Stimulated activated CD8-positive, alpha-beta memory T cell treated with anti-CD3 and anti-CD28 coated beads, Interleukin-2, amount 100 ng/mL, for 1 hour (primary cell): Measurements from ENCODE around the gene RAB40B.
"Not testable (repeated sequence)": the region's sequence is repeated elsewhere in the genome, so short reads cannot be mapped to it uniquely, and the experiment has no call there.

Source experiments
- DNase-seq, 2 donors: peaks; one replicate each; pipeline ENCODE4 v3.0.0-alpha.2; 2020; ENCODE audit warnings: low read depth in 2 of 2

The RAB40B gene, protein sequence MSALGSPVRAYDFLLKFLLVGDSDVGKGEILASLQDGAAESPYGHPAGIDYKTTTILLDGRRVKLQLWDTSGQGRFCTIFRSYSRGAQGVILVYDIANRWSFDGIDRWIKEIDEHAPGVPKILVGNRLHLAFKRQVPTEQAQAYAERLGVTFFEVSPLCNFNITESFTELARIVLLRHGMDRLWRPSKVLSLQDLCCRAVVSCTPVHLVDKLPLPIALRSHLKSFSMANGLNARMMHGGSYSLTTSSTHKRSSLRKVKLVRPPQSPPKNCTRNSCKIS

DNA sequence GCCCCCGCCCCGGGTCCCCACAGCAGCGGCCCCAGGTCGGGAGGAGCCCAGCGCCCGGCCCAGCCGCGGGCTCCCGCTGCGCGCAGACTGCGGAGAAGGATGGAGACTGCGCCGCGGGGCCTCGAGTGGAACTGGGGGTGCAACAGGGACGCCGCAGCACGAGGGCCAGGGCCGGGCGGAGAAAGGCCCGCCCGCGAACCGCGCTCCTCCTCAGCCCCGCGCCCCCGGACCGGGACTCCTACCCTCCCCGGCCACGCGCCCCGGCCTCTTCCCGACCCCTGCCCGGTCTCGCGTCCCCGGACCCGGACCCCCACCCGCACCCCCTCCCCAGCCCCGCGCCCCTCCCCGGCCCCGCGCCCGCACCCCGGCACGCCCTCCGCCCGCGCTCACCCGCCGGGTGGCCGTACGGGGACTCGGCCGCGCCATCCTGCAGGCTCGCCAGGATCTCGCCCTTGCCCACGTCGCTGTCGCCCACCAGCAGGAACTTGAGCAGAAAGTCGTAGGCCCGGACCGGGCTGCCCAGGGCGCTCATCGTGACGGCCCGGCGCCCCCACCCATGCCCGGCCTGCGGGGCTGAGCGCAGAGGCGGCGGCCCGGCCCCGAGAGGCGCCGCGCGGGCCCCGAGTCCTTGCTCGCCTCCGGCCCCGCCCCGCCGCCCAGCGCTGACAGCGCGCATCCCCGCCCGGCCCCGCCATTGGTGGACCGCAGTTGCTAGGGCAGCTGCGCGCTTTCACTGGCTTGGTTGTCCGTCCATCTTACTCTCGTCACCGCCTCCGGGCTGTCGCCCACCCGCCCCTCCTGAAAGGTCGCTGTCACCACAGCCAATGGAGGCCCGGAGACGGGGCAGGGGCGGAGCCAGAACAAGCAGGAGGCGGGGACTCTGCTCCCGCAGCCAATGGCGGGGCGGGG lies at the start of gene RAB40B:
RAB40B (minus strand) TSS at position 634 of the 909 bp plus-strand sequence; CDS start at position 532, 102 bp downstream.
- peak; percentile 97 to 98 for DNase-seq

- DNase-seq, result no peak
Observed at GRCh38 chr17:82745524-82745923, 47.0 kb upstream of the RAB40B start.

GRCh38 chr17:82744736-82745135 lies 46.2 kb upstream of the RAB40B start:
- DNase-seq, result not testable (repeated sequence)

- no peak for DNase-seq
Observed at GRCh38 chr17:82743344-82744219, 45.1 kb upstream of the RAB40B start.

- no peak for DNase-seq
Observed at GRCh38 chr17:82740906-82741759, 42.6 kb upstream of the RAB40B start.

GRCh38 chr17:82737967-82738877 lies 39.7 kb upstream of the RAB40B start:
- DNase-seq, result no peak

DNA sequence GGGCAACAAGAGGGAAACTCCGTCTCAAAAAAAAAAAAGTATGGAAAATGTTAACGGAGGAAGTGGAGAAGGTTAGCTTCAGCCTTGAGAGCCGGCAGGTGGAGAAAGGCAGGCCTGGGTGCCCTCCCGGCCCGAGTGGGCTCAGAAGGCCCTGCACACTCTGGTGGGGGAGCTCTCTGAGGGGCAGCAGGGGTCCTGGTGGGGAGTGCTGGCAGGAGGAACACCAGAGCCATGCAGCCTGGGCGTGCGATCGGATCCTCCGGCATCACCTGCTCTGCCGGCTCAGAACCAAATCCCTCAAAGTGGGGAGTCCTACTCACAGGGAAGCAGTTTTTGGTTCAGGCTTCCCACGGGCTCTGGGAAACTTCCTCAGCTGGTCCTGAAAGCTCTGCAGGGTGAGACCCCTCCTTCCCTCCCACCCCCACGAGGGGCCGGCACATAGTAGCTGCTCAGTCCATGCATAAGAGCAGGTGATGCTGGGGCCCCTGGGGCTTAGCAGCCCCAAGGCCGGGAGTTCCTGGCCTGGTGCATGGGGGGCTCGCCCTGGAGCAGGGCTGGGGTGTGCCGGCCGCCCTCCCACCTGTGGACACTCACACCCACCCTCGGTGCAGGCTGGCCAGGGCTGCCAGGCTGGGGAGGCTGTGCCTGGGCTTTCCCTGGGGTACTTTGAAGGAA lies 38.1 kb upstream of the RAB40B start:
- DNase-seq, result no peak

DNA sequence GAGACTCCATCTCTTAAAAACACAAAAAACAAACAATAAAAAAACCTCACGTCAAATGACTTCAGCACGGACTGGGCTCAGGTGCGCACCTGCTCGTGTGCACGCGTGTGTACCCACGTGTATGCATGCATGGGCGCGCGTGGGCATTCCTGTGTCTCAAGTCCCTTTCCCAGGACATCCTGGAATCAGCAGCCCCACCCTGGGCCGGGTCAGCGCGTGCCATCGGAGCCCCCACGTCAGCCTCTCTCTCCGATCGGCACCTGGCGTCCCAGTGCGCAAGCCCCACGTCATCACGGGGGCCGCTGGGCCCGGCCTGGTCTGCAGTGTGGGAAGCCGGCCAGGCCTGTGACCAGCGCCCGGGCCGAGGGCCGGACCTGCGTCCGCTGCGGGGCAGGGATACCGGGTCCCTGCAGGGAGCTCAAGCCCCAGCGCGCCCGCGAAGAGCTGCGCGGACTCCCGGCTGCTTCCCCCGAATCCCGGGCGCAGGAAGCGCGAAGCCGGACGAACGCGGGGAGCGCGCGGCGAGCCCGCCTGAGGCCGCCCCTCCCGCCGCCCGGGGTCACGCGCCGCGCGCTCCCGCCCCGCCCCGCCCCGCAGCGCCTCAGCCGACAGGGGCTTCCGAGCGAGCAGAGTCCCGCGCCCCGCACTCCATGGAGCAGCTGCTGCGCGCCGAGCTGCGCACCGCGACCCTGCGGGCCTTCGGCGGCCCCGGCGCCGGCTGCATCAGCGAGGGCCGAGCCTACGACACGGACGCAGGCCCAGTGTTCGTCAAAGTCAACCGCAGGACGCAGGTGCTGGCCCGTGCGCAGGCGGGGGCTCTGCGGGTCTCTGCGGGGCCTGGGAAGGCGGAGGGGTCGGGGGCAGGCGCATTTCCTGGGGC lies 36.7 kb upstream of the RAB40B start, which contains the start of gene FN3K:
FN3K (plus strand) TSS at position 629 of the 880 bp plus-strand sequence; CDS start at position 651, 22 bp downstream.
- DNase-seq, result no peak

DNA sequence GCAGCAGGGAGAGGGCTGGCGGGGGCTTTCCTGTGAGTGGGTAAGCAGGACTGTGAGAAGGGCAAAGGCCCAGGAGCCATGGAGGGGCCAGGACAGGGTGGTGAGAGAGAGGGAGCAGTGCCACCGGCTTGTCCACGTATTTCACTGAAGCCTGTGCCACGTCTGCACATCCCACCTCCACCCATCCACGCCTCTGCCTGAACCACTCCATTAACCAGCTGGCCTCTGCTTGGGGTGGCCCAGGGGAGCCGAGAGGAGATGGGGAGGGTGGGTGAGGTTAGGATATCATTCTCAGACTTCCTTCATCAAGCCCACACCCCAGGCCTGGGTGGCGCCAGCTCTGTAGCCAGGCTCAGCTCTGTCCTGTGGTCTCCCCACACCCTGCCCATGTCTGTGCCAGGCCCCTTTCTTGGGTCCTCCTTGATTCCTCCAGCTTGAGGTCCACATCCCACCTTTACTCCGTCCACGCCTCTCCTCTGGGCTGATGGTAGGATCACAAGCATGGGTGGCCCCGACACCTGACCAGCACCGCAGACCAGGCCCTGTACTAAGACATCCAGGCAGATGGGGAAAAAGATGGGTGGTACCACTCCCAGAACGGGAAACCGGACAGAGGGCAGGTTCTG lies 33.7 kb upstream of the RAB40B start:
- DNase-seq, result no peak

DNA sequence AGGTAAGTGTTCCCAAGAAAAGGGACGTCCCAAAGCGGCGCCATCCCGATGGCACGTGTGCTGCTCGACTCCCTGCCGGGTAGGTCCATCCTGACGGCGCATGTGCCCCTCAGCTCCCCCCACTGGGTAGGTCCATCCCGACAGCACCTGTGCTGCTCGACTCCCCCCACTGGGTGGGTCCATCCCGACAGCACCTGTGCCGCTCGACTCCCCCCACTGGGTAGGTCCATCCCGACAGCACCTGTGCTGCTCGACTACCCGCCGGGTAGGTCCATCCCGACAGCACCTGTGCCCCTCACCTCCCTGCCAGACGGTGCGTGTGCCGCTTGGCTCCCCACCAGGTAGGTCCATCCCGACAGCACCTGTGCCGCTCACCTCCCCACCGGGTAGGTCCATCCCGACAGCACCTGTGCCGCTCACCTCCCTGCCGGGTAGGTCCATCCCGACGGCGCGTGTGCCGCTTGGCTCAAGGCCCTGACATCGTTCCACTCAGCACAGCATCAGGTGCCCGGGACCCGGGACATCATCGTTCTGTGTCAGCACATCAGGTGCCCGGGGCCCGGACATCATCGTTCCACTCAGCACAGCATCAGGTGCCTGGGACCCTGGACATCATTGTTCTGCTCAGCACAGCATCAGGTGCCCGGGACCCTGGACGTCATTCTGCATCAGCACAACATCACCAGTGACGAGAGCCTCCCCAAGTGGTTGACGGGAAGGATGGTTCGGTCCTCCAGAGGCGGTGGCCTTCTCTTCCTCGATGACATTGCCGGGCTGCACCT lies 31.2 kb upstream of the RAB40B start:
- DNase-seq, result no peak

GRCh38 chr17:82726427-82726826 lies 27.9 kb upstream of the RAB40B start:
- DNase-seq, result no peak

DNA sequence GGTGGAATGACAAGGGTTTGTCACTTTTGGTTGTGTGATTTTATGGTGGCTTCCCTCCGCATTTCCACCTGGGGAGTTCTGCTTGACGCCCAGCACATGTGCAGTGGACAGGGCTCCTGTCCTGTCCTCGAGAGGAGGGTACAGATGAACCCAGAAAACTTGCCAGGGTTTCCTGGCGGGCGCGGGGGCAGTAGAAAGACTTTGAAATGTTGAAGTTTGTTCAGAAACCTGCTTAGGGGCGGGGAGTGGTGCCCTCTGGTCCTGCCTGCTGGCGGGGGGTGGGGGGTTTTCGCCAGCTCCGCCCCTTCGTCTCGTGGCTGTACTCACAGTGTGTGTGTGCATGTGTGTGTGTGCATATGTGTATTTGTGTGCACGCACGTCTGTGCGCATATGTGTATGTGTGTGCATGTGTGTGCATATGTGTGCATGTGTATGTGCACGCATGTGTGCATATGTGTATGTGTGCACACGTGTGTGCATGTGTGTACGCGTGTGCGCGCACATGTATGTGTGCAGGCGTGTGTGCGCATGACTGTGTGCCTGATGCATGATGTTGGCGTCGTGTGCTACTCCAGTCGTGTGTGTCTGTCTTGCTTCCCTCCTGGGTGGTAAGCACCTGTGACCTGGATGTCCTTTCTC lies 24.8 kb upstream of the RAB40B start:
- DNase-seq, result no peak

DNA sequence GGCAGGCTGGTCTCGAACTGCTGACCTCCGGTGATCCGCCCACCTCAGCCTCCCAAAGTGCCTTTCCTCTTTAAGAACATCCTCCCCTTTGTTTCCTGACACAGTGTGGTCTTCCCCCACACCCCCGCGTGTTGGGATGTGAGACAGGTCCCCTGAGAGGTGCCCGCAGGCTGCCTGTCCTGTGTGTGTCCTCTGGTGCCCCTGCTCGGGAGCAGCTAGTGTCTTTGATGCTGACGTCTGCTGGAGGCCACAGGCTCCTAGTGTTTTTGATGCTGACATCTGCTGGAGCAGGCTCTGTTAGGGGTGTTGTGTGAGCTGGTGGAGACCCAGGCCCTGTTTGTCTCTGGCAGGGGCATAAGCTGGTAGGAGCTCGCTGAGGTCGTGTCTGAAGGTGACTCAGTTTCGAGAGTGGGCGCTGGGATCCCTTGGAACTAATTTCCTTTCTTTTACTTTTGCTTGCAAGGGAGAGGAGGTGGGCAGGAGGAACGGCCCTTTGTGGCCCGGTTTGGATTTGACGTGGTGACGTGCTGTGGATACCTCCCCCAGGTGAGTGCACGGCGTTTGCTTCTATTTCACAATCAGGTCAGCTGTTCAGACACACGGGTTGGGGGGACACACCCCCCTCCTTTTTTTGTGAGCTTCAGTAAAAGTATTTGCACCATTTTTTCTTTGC lies 24.0 kb upstream of the RAB40B start:
- no peak for DNase-seq

GRCh38 chr17:82720204-82720603 lies 21.7 kb upstream of the RAB40B start:
- DNase-seq, result no peak

- no peak for DNase-seq
Observed at GRCh38 chr17:82718986-82719685, 20.6 kb upstream of the RAB40B start.
